ENCODE measurements around the gene HIP1R. TPM values are rescaled to one million over a fixed set of nuclear protein-coding genes. Genes with fewer than 3 reads are reported as not detected.

Gene HIP1R
- total RNA-seq, 1 experiment from 2014 or later, result 33.6 TPM

Other genes with a start within 250 kb of the HIP1R start
- not detected in 2 replicates for gene HCAR2, start 132.1 kb upstream of the HIP1R start, total RNA-seq (2014; rRNA removed; shearing (Covaris generic))
- not detected in 2 replicates for gene HCAR3, start 118.6 kb upstream of the HIP1R start, total RNA-seq (2014; rRNA removed; shearing (Covaris generic))
- 0.04 TPM in 1 of 2 replicates, not detected in the other for gene HCAR1, start 104.6 kb upstream of the HIP1R start, total RNA-seq (2014; rRNA removed; shearing (Covaris generic))
- gene DENR, start 82.6 kb upstream of the HIP1R start, total RNA-seq (2014; rRNA removed; shearing (Covaris generic)), result 55.0 and 61.7 TPM in 2 replicates
- gene CCDC62, start 60.9 kb upstream of the HIP1R start, total RNA-seq (2014; rRNA removed; shearing (Covaris generic)), result 0.62 and 0.63 TPM in 2 replicates
- 14.7 and 20.9 TPM in 2 replicates for gene VPS37B, start 60.7 kb downstream of the HIP1R start, total RNA-seq (2014; rRNA removed; shearing (Covaris generic))
- gene ABCB9, start 131.0 kb downstream of the HIP1R start, total RNA-seq (2014; rRNA removed; shearing (Covaris generic)), result 1.7 and 3.0 TPM in 2 replicates
- 17.8 and 23.4 TPM in 2 replicates for gene OGFOD2, start 139.8 kb downstream of the HIP1R start, total RNA-seq (2014; rRNA removed; shearing (Covaris generic))
- 203 and 220 TPM in 2 replicates for gene ARL6IP4, start 145.2 kb downstream of the HIP1R start, total RNA-seq (2014; rRNA removed; shearing (Covaris generic))